Omental fat pad (tissue), 4 donors: ENCODE measurements around the gene DDX17. TPM values are rescaled to one million over a fixed set of nuclear protein-coding genes. Genes with fewer than 3 reads are reported as not detected.

Experiments used
- ATAC-seq: fragments of 150-250 bp; one replicate; pipeline ENCODE4 v1.9.1; 2016; ENCODE audit warnings: mild to moderate bottlenecking, moderate library complexity; ENCODE audit not compliant: low FRiP score
- DNase-seq: peaks from one replicate; pipeline ENCODE4 v3.0.0-alpha.2; 2019; ENCODE audit warnings: low spot score
- CTCF ChIP-seq, 3 donors: fragments of 450-650 bp; IDR thresholded peaks; one replicate each; pipeline ENCODE4 v1.5.1; 2016 to 2017; ENCODE audit warnings: antibody characterized with exemption in 3 of 3, mild to moderate bottlenecking in 3 of 3, moderate library complexity in 2 of 3
- total RNA-seq, 4 donors: library from RNA; depleted of rRNA; stranded (reverse); fragments of >200 nt; gene quantifications; one replicate each; pipeline ENCODE4 v1.1.0, GENCODE V29; 2016

The DDX17 gene
- total RNA-seq, 4 donors from 2014 or later, result 330 to 572 (median 383) TPM

GRCh38 chr22:38454353-38455075 is 51.6 kb downstream of the DDX17 start:
- ATAC-seq (peak; percentile 8), DNase-seq (no peak)
- no peak for TF ChIP-seq CTCF (IDR thresholded peaks at IDR 0.05)

DNA sequence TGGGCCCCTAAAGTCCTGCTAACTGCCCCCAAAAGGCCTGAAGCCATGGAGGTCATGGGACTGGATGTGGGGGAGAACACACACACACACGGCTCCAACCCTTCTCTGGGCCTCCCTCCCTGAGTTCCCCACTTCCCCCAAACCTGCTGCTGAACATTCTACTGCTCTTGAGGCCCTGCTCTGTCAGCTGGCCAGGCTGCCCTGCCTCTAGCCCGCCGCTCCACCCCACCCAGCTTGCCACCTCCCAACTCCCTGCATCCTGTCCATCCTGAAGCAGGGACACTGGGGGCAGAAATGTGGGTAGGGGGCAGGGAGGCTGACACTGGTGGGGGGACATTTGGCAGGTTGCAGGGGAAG is 52.1 kb downstream of the DDX17 start:
- TF ChIP-seq CTCF (IDR thresholded peaks at IDR 0.05), result no peak
- DNase-seq (no peak), ATAC-seq (no peak)

- DNase-seq (no peak), ATAC-seq (no peak)
- TF ChIP-seq CTCF (IDR thresholded peaks at IDR 0.05), result no peak
Observed at GRCh38 chr22:38453066-38453672, 52.9 kb downstream of the DDX17 start.

DNA sequence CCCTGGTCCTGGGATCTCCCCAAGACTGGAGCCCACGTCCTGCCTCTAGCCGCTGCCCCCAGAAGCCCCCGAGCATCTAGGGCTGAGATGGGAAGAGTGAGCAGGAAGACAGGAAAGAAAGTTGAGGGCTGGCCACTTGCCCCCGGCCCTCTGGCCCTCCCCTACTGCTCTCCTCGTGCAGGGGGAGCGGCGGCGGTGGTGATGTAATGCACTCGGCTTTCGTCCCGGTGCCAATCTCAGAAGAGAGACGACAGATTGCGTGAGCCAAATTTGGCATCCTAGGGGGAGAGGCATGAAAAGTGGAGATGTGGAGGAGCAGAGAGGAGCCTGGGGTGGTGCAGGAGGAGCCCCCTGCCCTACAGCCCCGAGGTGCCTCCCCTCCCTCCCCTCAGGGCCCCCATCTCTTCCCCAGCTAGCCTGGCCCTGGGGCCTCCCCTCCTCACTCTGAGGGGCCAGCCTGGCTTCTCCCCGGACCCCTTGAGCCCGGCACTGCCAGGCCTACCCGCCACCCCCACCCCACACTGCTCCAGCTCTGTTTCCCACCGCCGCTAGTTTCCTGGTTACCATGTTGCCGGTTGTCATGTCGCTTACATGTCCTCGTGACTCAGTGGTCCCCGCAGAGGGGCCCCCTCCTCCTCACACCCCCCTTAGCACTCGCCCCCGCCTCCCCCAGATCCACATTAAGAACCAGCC is 53.6 kb downstream of the DDX17 start:
- ATAC-seq, result no peak
- no peak for DNase-seq
- TF ChIP-seq CTCF (IDR thresholded peaks at IDR 0.05), result no peak

DNA sequence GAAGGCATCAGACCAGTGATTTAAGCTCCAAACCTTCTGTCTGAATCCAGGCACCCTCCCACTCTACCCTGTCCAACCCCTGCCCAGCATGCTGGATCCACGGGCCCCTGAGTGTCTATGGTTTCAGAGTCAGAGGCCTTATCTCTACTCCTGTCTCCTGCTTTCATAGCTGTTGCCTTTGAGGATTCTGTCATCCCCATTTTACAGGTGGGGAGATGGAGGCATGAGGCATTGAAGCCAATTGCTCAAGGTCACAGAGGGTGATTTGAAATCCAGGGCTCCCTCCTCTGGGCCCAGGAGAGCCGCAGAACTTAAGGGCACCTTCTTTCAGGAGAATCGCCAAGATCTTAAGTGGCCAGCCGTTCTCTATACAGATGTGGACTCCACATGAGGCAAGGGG is 54.2 kb downstream of the DDX17 start:
- ATAC-seq (no peak), DNase-seq (no peak)
- no peak for TF ChIP-seq CTCF (IDR thresholded peaks at IDR 0.05)

GRCh38 chr22:38451404-38451803 is 54.7 kb downstream of the DDX17 start:
- TF ChIP-seq CTCF (IDR thresholded peaks at IDR 0.05), result no peak
- ATAC-seq, result no peak
- no peak for DNase-seq
